CD4-positive, CD25-positive, alpha-beta regulatory T cell (primary cell): Measurements from ENCODE around the gene RNLS. TPM values are rescaled to one million over a fixed set of nuclear protein-coding genes. Genes with fewer than 3 reads are reported as not detected.

ENCODE experiments used
- ATAC-seq, 2 donors: fragments of 150-1000 bp; cut with Tn5 transposase; one replicate each; pipeline ENCODE4 v1.10.0; 2021; ENCODE audit warnings: low read depth in 2 of 2, moderate number of reproducible peaks in 2 of 2, moderate library complexity in 1 of 2
- DNase-seq, 3 donors: peaks; one replicate each; pipeline versions ENCODE4 v3.0.0 to v3.0.0-alpha.2; 2012 to 2022; ENCODE audit warnings: mixed read lengths in 1 of 3
- H3K27ac ChIP-seq: one replicate; pipeline ENCODE4 v1.7.0; 2013; ENCODE audit warnings: mild to moderate bottlenecking, low read length; ENCODE audit not compliant: insufficient read depth, poor library complexity, severe bottlenecking
- H3K27me3 ChIP-seq: one replicate; pipeline ENCODE4 v1.7.0; 2013; ENCODE audit warnings: low read length; ENCODE audit not compliant: control insufficient read depth, insufficient read depth
- H3K36me3 ChIP-seq: one replicate; pipeline ENCODE4 v1.7.0; 2013; ENCODE audit warnings: mild to moderate bottlenecking, low read length, moderate library complexity; ENCODE audit not compliant: control insufficient read depth, insufficient read depth
- H3K4me1 ChIP-seq: 2 replicates; pipeline ENCODE4 v1.7.0; 2013; ENCODE audit warnings: mild to moderate bottlenecking, low read length; ENCODE audit not compliant: insufficient read depth, control insufficient read depth, poor library complexity, severe bottlenecking
- H3K4me3 ChIP-seq: one replicate; pipeline ENCODE4 v1.7.0; 2013; ENCODE audit warnings: low read depth, mild to moderate bottlenecking, low read length, moderate library complexity
- H3K9me3 ChIP-seq, 2 experiments: 1 replicate in 1 of 2; 2 replicates in 1 of 2; pipeline ENCODE4 v1.7.0; 2013; ENCODE audit warnings: low read length in 2 of 2, mild to moderate bottlenecking in 1 of 2, moderate library complexity in 1 of 2; ENCODE audit not compliant: control insufficient read depth in 2 of 2
- H3K27ac Mint-ChIP-seq, 3 donors: one replicate each; pipeline ENCODE4 v1.8.0; 2020 to 2022; ENCODE audit warnings: mild to moderate bottlenecking in 3 of 3, mixed read lengths in 3 of 3, moderate library complexity in 2 of 3
- H3K27me3 Mint-ChIP-seq: one replicate; pipeline ENCODE4 v1.8.0; 2022; ENCODE audit warnings: mild to moderate bottlenecking, mixed read lengths
- H3K36me3 Mint-ChIP-seq: one replicate; pipeline ENCODE4 v1.8.0; 2020; ENCODE audit warnings: mixed read lengths
- H3K4me1 Mint-ChIP-seq, 4 donors: one replicate each; pipeline ENCODE4 v1.8.0; 2020 to 2022; ENCODE audit warnings: mixed read lengths in 4 of 4, mild to moderate bottlenecking in 1 of 4
- H3K4me3 Mint-ChIP-seq, 4 donors: one replicate each; pipeline ENCODE4 v1.8.0; 2020 to 2022; ENCODE audit warnings: mild to moderate bottlenecking in 4 of 4, mixed read lengths in 4 of 4, moderate library complexity in 3 of 4
- H3K9me3 Mint-ChIP-seq, 7 donors: one replicate each; pipeline ENCODE4 v1.8.0; 2020 to 2022; ENCODE audit warnings: mixed read lengths in 7 of 7, mild to moderate bottlenecking in 3 of 7, moderate library complexity in 2 of 7
- polyA plus RNA-seq, 4 donors: library from polyadenylated mRNA; unstranded; fragments of 300-500 nt; fragmentation: Illumina TruSeq; gene quantifications; one replicate each; pipeline ENCODE4 v1.2.3, GENCODE V29; 2021
- total RNA-seq: library from RNA; stranded (reverse); gene quantifications from one replicate; pipeline ENCODE4 v1.2.3, GENCODE V29; 2022

The RNLS gene
- total and polyA plus RNA-seq, 5 donors from 2014 or later, result 1.6 to 5.6 (median 4.4) TPM

DNA sequence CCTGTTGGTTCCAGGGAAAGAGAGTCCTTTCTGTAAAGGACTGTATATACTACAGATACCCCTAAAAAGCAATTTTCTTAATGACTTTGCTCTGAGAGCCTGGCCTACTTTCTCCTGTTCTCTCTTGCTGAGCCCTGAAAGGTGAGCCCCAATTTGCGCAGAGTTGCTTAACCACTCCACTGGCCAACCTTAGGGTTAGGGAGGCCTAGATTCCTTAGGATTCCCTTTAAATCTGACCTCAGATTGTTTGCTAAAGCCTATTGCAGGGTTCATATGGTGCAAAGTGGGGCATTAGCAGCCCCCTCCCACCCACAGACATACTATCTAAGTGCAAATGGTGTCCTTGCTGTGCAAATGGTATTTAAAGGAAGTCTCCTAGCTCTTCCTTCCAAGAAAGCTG, 164.2 kb downstream of the RNLS start:
- H3K4me3 Mint-ChIP-seq, result no peak overlapping the region

GRCh38 chr10:88417387-88418030, 165.6 kb downstream of the RNLS start:
- Histone ChIP-seq H3K4me1 (no peaks in the 10 kb centered on the region), H3K4me3 (no peak overlapping the region), H3K27ac (no peak overlapping the region), H3K27me3 (no peaks in the 10 kb centered on the region), H3K36me3 (no peaks in the 10 kb centered on the region), H3K9me3 (no peaks in the 10 kb centered on the region)
- no peak overlapping the region for H3K27ac Mint-ChIP-seq
- H3K4me3 Mint-ChIP-seq, result no peak overlapping the region
- H3K36me3 Mint-ChIP-seq, result no peaks in the 10 kb centered on the region
- H3K9me3 Mint-ChIP-seq, result no peaks in the 10 kb centered on the region
- ATAC-seq (no peak), DNase-seq (no peak)
- H3K27me3 Mint-ChIP-seq, result no peaks in the 10 kb centered on the region
- H3K4me1 Mint-ChIP-seq, result no peaks in the 10 kb centered on the region

More for the DNA sequence above, 164.2 kb downstream of the RNLS start:
- Histone ChIP-seq H3K27ac (no peak overlapping the region), H3K9me3 (no peaks in the 10 kb centered on the region), H3K4me3 (no peak overlapping the region), H3K4me1 (no peaks in the 10 kb centered on the region), H3K36me3 (no peaks in the 10 kb centered on the region), H3K27me3 (no peaks in the 10 kb centered on the region)
- no peaks in the 10 kb centered on the region for H3K4me1 Mint-ChIP-seq
- no peaks in the 10 kb centered on the region for H3K27me3 Mint-ChIP-seq
- no peaks in the 10 kb centered on the region for H3K9me3 Mint-ChIP-seq
- ATAC-seq (no peak), DNase-seq (no peak)
- no peak overlapping the region for H3K27ac Mint-ChIP-seq
- no peaks in the 10 kb centered on the region for H3K36me3 Mint-ChIP-seq

DNA sequence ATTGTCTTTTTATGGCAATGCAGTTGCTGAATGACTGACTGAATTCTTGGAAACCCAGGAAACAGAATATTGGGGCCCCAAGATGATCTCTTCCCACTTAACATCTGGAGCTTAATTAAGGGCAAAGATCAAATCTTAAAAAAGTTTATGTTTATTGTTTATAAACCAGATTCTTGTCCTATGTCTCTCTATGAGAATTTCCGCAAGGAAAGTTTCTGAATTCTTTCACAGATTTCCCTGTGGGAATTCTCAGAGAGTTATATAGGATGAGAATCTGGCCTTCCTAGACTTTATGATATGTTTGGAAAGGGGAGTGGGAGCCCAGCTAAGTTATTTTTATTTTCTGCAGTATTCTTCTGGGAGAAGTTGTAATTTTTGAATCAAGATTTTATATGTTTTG, 166.3 kb downstream of the RNLS start:
- H3K4me3 ChIP-seq, result no peak overlapping the region
- Mint-ChIP-seq H3K9me3 (no peaks in the 10 kb centered on the region), H3K27me3 (no peaks in the 10 kb centered on the region), H3K4me3 (no peak overlapping the region), H3K36me3 (no peaks in the 10 kb centered on the region), H3K4me1 (no peaks in the 10 kb centered on the region), H3K27ac (no peak overlapping the region)
- H3K9me3 ChIP-seq, result no peaks in the 10 kb centered on the region
- H3K27ac ChIP-seq, result no peak overlapping the region
- H3K36me3 ChIP-seq, result no peaks in the 10 kb centered on the region
- H3K27me3 ChIP-seq, result no peaks in the 10 kb centered on the region
- no peaks in the 10 kb centered on the region for H3K4me1 ChIP-seq
- no peak for ATAC-seq
- no peak for DNase-seq

- no peak overlapping the region for H3K27ac Mint-ChIP-seq
- H3K27me3 Mint-ChIP-seq, result no peaks in the 10 kb centered on the region
- H3K4me3 Mint-ChIP-seq, result no peak overlapping the region
- Histone ChIP-seq H3K27ac (no peak overlapping the region), H3K27me3 (no peaks in the 10 kb centered on the region), H3K36me3 (no peaks in the 10 kb centered on the region), H3K4me3 (no peak overlapping the region), H3K9me3 (no peaks in the 10 kb centered on the region), H3K4me1 (no peaks in the 10 kb centered on the region)
- no peaks in the 10 kb centered on the region for H3K9me3 Mint-ChIP-seq
- DNase-seq (no peak), ATAC-seq (no peak)
- H3K4me1 Mint-ChIP-seq, result no peaks in the 10 kb centered on the region
- H3K36me3 Mint-ChIP-seq, result no peaks in the 10 kb centered on the region
These were observed 167.5 kb downstream of the RNLS start for GRCh38 chr10:88415533-88416130.

GRCh38 chr10:88413412-88413811, 169.7 kb downstream of the RNLS start:
- ATAC-seq (no peak), DNase-seq (no peak)
- Mint-ChIP-seq H3K27ac (no peak overlapping the region), H3K4me1 (peaks cover 0 to under 1% (median 0%) of the 10 kb centered on the region in 4 donors), H3K27me3 (no peaks in the 10 kb centered on the region), H3K4me3 (no peak overlapping the region), H3K36me3 (no peaks in the 10 kb centered on the region), H3K9me3 (no peaks in the 10 kb centered on the region)
- H3K9me3 ChIP-seq, result no peaks in the 10 kb centered on the region
- H3K27ac ChIP-seq, result no peak overlapping the region
- no peaks in the 10 kb centered on the region for H3K4me1 ChIP-seq
- H3K36me3 ChIP-seq, result no peaks in the 10 kb centered on the region
- H3K4me3 ChIP-seq, result no peak overlapping the region
- no peaks in the 10 kb centered on the region for H3K27me3 ChIP-seq

DNA sequence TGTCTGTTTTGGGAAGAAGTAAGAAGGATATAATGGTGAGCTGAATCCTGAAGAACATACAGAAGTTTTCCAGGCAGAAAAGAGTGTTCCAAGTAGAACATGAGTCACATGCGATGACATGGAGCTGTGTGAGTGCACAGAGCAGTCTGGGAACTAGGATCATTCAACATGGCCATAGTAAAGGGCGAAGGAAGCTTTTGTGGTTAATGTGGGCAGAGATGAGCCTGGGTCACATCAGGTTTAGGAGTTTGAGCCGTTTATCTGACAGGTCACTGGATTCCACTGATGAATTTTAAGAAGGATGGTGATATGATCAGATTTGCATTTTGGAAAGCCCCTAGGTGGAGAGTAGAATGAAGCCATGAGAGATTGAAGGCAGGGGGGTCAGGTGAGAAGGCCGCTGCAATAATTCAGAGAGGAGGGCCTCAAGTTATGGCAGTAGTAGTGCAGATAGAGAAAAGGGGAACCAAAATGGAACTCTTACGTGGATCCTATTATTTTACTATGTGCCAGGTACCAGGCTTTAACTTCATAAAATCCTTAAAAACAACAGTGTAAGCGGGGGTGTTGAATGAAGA, 171.3 kb downstream of the RNLS start:
- no peaks in the 10 kb centered on the region for H3K27me3 ChIP-seq
- no peak for ATAC-seq
- no peaks in the 10 kb centered on the region for H3K36me3 ChIP-seq
- peaks cover 0 to 9% (median 0%) of the 10 kb centered on the region in 4 donors for H3K4me1 Mint-ChIP-seq
- no peak overlapping the region for H3K27ac Mint-ChIP-seq
- no peaks in the 10 kb centered on the region for H3K9me3 ChIP-seq
- H3K4me1 ChIP-seq, result no peaks in the 10 kb centered on the region
- DNase-seq, result no peak
- no peak overlapping the region for H3K27ac ChIP-seq
- H3K36me3 Mint-ChIP-seq, result no peaks in the 10 kb centered on the region
- H3K9me3 Mint-ChIP-seq, result no peaks in the 10 kb centered on the region
- no peak overlapping the region for H3K4me3 Mint-ChIP-seq
- H3K4me3 ChIP-seq, result no peak overlapping the region
- H3K27me3 Mint-ChIP-seq, result no peaks in the 10 kb centered on the region

- no peak for DNase-seq
- Histone ChIP-seq H3K36me3 (no peaks in the 10 kb centered on the region), H3K27ac (no peak overlapping the region), H3K4me1 (no peaks in the 10 kb centered on the region), H3K27me3 (no peaks in the 10 kb centered on the region), H3K9me3 (no peaks in the 10 kb centered on the region), H3K4me3 (no peak overlapping the region)
- no peak overlapping the region for H3K27ac Mint-ChIP-seq
- peaks cover 0 to 9% (median 0%) of the 10 kb centered on the region in 4 donors for H3K4me1 Mint-ChIP-seq
- no peaks in the 10 kb centered on the region for H3K9me3 Mint-ChIP-seq
- no peaks in the 10 kb centered on the region for H3K27me3 Mint-ChIP-seq
- no peak overlapping the region for H3K4me3 Mint-ChIP-seq
- H3K36me3 Mint-ChIP-seq, result no peaks in the 10 kb centered on the region
- ATAC-seq, result no peak
These were observed 173.3 kb downstream of the RNLS start for GRCh38 chr10:88409824-88410223.

DNA sequence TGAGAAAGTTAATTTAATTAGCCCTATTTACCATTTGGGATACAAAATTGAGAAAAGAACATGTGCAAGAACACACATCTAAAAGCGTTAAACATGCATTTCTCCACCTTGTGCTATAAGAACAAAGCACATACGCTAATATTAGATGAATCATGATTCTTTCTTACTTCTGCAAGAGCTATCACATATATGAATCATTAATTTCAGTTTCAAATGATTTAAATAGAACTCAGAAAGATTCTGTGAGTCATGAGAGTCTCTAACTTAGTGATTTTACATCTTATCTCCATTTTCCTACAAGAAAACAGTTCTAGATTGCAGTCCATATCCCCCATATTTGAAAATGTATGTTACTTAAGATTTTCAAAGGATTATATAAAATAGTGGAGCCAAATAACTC, 173.9 kb downstream of the RNLS start:
- Mint-ChIP-seq H3K27ac (no peak overlapping the region), H3K27me3 (no peaks in the 10 kb centered on the region), H3K4me3 (no peak overlapping the region), H3K36me3 (no peaks in the 10 kb centered on the region), H3K9me3 (no peaks in the 10 kb centered on the region), H3K4me1 (peaks cover 0 to 9% (median 0%) of the 10 kb centered on the region in 4 donors)
- H3K4me1 ChIP-seq, result no peaks in the 10 kb centered on the region
- ATAC-seq (no peak), DNase-seq (no peak)
- H3K36me3 ChIP-seq, result no peaks in the 10 kb centered on the region
- no peak overlapping the region for H3K27ac ChIP-seq
- H3K4me3 ChIP-seq, result no peak overlapping the region
- no peaks in the 10 kb centered on the region for H3K9me3 ChIP-seq
- H3K27me3 ChIP-seq, result no peaks in the 10 kb centered on the region
